ENCODE results near the gene OGFOD2. TPM values are rescaled to one million over a fixed set of nuclear protein-coding genes. Genes with fewer than 3 reads are reported as not detected.
A peak's percentile ranks its signal among the peaks of the same experiment; 100 is the strongest.

OGFOD2 gene
- total RNA-seq, 2 donors from 2014 or later: 6.6 to 9.6 TPM

- TF ChIP-seq CTCF (IDR thresholded peaks at IDR 0.05): no peak
- H3K27ac ChIP-seq: no peak overlapping the region
- no peaks in the 10 kb centered on the region for H3K27me3 ChIP-seq (replicated peaks; ENCODE audit: insufficient read depth)
- no peaks in the 10 kb centered on the region for H3K36me3 ChIP-seq
- DNase-seq (ENCODE audit: low spot score) (no peak), ATAC-seq (ENCODE audit: insufficient number of reproducible peaks, low FRiP score, low read depth) (no peak)
- no peak overlapping the region for H3K4me3 ChIP-seq
- peaks cover 5 to 25% of the 10 kb centered on the region in 2 donors for H3K4me1 ChIP-seq (ENCODE audit: control insufficient read depth in 1 of 2, low read depth in 2 of 2)
- H3K9me3 ChIP-seq: no peaks in the 10 kb centered on the region
Measured at GRCh38 chr12:122948605-122949004, 26.4 kb upstream of the OGFOD2 start.

GRCh38 chr12:122949405-122949804 is 25.6 kb upstream of the OGFOD2 start:
- peaks cover 5 to 21% of the 10 kb centered on the region in 2 donors for H3K4me1 ChIP-seq (ENCODE audit: control insufficient read depth in 1 of 2, low read depth in 2 of 2)
- no peak overlapping the region for H3K27ac ChIP-seq

GRCh38 chr12:122949816-122950675 is 25.0 kb upstream of the OGFOD2 start:
- Histone ChIP-seq H3K4me1 (ENCODE audit: control insufficient read depth in 1 of 2, low read depth in 2 of 2) (peaks cover 5 to 17% of the 10 kb centered on the region in 2 donors), H3K9me3 (no peaks in the 10 kb centered on the region)

More at GRCh38 chr12:122949405-122949804, 25.6 kb upstream of the OGFOD2 start:
- no peak for DNase-seq (ENCODE audit: low spot score)
- no peaks in the 10 kb centered on the region for H3K9me3 ChIP-seq
- H3K4me3 ChIP-seq: no peak overlapping the region
- ATAC-seq (ENCODE audit: insufficient number of reproducible peaks, low FRiP score, low read depth): no peak
- no peaks in the 10 kb centered on the region for H3K36me3 ChIP-seq
- no peak for TF ChIP-seq CTCF (IDR thresholded peaks at IDR 0.05)
- no peaks in the 10 kb centered on the region for H3K27me3 ChIP-seq (replicated peaks; ENCODE audit: insufficient read depth)

GRCh38 chr12:122951406-122951805 is 23.6 kb upstream of the OGFOD2 start:
- no peak overlapping the region for H3K4me3 ChIP-seq
- no peak for TF ChIP-seq CTCF (IDR thresholded peaks at IDR 0.05)
- no peaks in the 10 kb centered on the region for H3K36me3 ChIP-seq
- H3K9me3 ChIP-seq: no peaks in the 10 kb centered on the region
- no peaks in the 10 kb centered on the region for H3K27me3 ChIP-seq (replicated peaks; ENCODE audit: insufficient read depth)
- ATAC-seq (ENCODE audit: insufficient number of reproducible peaks, low FRiP score, low read depth) (no peak), DNase-seq (ENCODE audit: low spot score) (no peak)
- no peak overlapping the region for H3K27ac ChIP-seq
- H3K4me1 ChIP-seq (ENCODE audit: control insufficient read depth in 1 of 2, low read depth in 2 of 2): peaks cover 5 to 12% of the 10 kb centered on the region in 2 donors

More at GRCh38 chr12:122949816-122950675, 25.0 kb upstream of the OGFOD2 start:
- no peak for ATAC-seq (ENCODE audit: insufficient number of reproducible peaks, low FRiP score, low read depth)
- H3K27me3 ChIP-seq (replicated peaks; ENCODE audit: insufficient read depth): no peaks in the 10 kb centered on the region
- DNase-seq (ENCODE audit: low spot score): no peak
- no peak overlapping the region for H3K27ac ChIP-seq
- H3K4me3 ChIP-seq: no peak overlapping the region
- TF ChIP-seq CTCF (IDR thresholded peaks at IDR 0.05): no peak
- H3K36me3 ChIP-seq: no peaks in the 10 kb centered on the region

- DNase-seq (ENCODE audit: low spot score): no peak
- TF ChIP-seq CTCF (IDR thresholded peaks at IDR 0.05): peak; percentile 80
- H3K4me3 ChIP-seq: no peak overlapping the region
Measured at GRCh38 chr12:122951979-122952892, 22.8 kb upstream of the OGFOD2 start.

More at GRCh38 chr12:122951979-122952892, 22.8 kb upstream of the OGFOD2 start:
- Histone ChIP-seq H3K9me3 (no peaks in the 10 kb centered on the region), H3K27ac (no peak overlapping the region), H3K36me3 (no peaks in the 10 kb centered on the region), H3K4me1 (ENCODE audit: control insufficient read depth in 1 of 2, low read depth in 2 of 2) (peaks cover 2 to 4% of the 10 kb centered on the region in 2 donors), H3K27me3 (replicated peaks; ENCODE audit: insufficient read depth) (no peaks in the 10 kb centered on the region)
- no peak for ATAC-seq (ENCODE audit: insufficient number of reproducible peaks, low FRiP score, low read depth)

Measured in thoracic aorta (tissue), 2 donors.